NCI-H1694 (cell line): Measurements from ENCODE around the gene FANCC.

ENCODE experiments used
- DNase-seq: peaks from one replicate; lab custom pipeline; 2025; lab: John Stamatoyannopoulos, UW

FANCC gene

DNA sequence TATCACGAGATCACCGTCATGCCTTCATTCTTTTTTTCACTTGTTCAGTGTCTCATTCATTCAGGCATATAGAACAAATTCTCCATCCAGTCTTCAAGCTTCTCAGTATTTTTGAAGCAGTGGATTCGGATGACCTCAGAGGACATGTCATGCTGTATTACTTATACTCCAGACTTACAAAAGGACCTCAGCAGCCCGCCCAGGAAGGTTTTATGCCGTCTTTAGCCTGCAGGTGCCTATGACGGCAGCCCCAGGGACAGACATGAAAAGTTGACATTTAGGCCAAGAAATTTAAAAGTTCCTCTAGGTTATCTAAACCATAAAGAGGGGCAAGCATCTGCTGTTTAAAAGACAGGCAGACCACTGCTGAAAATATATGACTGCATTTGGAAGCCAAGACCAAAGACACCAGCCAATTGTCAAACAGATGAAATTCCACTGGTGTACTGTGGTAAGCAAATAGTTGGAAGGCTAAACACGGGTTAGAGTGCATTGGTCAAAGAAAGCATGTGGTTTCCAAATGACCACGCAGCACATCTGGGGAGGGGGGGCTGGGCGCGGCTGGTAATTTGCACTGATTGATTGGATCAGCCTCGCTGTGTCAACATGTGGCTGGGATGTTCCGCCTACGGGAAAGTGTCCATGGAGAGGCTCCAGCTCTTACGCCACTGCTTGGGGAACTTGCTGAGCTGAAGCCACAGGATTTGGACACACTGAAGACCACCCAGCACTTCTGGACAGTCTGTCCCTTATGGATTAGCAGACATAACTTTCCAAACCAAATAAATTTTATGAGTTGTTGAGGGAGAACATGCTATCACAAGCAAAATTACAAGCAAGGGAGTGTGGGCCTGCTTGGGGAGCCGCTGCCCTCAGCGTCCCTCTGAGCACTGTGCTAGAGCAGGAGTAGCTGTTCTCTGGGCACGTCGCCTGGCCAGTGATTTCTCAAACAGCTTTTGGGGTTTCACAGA lies 173.6 kb downstream of the FANCC start:
- DNase-seq: no peak

DNA sequence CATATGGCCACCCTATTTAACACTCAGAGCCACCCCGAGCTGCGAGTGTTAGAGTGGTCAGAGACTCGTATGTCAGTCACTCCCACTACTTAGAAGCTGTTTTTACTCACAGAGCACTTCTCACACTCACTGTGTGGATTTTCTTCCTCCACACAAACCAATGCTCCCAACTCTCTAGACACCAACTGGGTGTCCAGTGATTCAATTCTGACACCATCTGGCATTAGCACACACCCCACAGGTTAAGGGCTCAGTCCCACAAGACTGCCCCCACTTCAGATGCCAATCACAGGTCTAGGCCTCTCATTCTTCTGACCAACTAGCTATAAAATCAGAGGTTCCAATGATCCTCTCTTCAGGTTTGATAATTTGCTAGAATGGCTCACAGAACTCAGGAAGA lies 174.8 kb downstream of the FANCC start:
- DNase-seq: no peak

DNA sequence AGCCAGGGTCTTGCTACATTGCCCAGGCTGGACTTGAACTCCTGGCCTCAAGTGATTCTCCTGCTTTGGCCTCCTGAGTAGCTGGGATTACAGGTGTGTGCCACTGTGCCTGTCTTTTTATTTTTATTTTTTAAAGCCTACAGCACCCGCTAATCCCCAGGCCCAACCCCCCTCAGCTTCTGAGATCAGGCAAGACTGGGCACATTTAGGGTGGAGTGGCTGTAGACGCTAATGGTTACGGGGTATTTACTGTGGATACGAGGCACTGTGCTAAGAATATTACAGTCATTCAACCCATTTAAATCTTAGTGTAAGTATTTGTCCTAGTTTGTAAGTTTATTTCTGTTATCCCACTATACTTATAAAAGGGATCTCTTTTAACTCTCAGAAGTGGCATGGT lies 175.2 kb downstream of the FANCC start:
- DNase-seq: no peak

DNA sequence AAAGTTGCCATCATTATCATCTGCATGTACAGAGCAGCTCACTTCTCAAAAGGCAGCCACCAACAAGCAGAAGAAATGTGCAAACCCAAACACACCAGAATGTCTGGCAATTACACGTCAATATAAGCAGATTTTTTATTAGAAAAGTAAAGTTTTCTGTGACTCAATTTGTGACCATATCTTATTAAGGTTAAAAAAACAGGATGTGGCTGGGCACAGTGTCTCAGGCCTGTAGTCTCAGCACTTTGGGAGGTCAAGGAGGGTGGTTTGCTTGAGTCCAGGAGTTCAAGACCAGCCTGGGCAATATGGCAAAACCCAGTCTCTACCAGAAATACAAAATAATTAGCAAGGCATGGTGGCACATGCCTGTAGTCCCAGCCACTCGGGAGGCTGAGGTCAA lies 176.7 kb downstream of the FANCC start:
- DNase-seq: no peak

DNA sequence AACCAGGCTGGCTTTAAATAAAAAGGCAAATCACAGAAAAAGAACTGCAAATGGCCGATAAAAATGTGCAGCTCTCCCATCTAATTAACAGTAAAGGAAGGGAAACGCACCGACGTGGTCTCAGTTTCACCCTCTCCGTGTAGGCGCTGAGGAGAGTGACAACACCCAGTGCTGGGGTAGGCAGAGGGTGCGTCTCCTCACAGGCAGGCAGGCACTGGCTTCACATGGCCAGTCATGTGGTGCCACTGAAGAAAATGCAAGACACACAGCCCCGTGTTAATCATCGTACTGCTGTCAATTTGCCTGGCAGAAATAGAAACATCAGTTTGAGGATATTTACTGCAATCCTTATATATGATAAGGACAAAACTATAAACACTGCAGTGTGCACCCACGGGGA lies 178.4 kb downstream of the FANCC start:
- DNase-seq: no peak

DNA sequence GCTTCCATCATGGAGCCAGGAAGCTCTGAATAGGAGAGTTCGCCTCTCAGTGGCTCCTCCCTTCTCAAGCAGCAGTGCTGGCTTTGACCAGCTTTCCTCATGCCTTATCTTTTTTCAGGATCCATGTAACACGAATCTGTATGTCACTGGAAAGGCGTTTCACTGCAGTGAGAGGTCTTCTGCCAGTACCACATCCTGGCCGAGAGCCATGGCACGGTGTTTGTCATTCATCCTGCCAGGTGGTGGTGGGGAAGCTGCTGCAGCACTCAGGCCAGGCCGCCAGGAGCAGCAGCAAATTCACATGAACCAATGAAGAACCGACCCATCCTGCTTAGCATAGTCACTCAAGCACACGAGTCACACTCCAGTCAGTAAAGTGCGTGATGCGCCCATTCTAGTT lies 179.0 kb downstream of the FANCC start:
- DNase-seq: peak; percentile 67

DNA sequence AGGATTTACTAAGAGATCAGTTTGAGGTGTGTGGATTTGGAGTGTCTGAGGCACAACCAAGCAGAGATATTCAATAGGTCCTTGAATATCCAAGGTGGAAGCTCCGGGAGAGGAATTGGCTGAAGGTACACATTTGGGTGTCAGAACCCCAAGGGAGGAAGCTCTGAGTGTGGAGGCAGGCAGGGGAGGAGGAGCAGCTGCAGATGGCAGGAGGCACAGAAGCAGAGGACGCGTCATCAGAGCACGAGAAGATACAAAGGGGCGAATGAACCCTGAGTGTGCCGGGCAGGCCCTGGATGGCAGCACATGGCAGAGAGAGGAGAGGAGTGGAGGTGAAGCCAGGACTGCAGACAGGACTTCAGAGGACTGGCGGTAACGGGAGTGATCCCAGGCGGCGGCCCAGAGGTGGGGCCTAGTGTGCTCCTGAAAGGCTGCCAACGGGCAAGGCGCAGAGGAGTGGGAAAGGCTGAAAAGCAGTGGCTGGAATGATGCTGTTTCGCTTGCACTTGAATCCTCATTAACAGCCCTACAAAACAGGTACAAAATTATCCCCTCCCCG lies 179.8 kb downstream of the FANCC start:
- no peak for DNase-seq

DNA sequence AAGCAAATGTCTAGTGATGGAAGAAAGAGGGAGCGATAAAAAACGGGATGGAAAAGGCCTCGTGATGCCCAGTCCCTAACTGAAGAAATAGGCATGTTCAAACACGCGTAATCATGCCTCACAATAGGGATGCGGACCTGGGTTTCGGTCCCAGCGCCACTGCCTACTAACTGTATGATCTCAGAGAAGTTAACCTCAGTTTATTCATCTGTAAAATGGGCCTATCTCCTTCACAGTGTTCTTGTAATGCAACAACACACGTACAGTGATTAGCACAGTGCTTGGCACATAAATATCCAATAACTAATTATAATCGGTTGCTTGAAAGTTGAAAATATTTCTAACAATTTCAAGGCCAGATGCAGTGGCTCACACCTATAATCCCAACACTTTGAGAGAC lies 181.8 kb downstream of the FANCC start:
- DNase-seq: no peak

DNA sequence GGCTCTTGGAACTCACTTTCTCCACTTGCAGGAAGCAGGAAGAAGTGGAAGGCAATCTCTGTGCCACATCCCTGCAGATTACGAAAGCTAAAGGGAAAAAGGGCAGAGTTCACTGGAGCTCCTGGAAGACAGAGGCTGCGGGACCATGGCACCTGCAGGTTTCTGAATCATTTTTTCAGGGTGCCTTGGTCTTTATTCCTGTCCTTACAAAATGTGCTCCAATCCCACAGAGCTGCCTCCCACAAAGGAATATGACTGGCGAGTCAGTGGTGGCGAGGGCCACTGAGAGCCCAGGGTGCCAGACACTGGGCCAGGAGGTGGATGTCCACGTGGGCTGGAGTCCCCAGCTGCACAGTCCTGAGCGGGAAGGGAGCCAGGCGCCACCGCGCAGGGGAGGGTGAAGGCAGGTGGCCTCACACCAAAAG lies 183.0 kb downstream of the FANCC start:
- DNase-seq: no peak

DNA sequence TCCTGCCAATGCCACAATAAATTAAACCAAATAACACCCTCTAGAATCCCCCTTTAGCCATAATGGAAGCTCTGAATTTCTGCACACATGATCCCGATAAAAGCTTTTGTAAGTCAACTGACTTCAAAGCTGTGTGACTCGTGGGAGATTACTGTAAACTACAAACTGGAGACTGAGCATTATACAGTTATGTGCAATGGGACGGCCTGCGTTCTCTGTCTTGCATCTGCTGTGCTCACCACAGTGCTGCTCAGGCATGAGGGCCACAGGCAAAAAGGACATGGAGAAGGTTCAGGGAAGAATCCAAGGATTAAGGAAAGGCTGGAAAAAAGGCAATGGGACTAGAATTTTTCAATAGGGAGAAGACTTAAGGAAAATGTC lies 184.2 kb downstream of the FANCC start:
- DNase-seq: no peak

DNA sequence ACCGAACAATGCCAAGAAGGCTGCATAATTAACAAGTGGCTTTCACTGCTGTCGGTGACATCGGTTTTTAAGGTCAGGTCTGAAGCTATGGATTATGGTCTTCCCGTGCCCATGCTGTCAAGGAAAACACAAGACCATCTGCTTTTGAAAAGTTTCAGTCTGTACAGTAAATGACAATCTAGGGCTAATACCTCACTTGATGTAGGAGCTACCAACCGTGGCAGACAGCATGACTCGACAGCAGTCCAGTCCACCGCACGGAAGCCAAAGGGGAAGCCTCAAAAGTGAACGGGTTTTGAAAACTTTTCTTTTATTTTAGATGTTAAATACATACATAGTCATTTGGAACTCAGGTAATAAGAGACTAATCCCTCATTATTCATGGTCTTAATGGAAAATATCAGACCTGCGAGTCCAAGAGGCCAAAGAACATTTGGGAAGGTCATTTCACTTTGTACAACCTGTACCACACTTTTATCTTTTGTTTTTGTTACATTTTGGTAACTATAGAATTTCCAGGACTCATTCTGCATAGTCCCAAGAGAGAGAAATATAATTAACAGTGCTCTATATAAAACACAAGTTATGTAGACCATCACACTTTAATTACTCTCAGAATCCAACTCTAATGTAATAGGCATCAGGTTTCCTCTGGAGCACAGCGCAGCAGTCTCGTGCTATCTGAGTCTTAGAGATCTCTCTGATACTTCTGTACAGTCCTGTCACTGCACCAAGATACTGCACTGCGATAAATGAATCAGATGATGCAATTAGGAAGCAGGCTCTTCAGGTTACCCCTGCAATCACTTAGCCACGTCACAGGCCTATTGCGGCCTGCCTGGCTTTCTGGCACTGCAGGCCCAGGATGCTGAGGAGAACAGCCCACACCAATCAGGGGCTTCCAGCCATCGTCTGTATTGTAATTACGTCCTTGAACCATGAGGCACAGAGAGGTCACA lies 184.9 kb downstream of the FANCC start:
- no peak for DNase-seq

DNA sequence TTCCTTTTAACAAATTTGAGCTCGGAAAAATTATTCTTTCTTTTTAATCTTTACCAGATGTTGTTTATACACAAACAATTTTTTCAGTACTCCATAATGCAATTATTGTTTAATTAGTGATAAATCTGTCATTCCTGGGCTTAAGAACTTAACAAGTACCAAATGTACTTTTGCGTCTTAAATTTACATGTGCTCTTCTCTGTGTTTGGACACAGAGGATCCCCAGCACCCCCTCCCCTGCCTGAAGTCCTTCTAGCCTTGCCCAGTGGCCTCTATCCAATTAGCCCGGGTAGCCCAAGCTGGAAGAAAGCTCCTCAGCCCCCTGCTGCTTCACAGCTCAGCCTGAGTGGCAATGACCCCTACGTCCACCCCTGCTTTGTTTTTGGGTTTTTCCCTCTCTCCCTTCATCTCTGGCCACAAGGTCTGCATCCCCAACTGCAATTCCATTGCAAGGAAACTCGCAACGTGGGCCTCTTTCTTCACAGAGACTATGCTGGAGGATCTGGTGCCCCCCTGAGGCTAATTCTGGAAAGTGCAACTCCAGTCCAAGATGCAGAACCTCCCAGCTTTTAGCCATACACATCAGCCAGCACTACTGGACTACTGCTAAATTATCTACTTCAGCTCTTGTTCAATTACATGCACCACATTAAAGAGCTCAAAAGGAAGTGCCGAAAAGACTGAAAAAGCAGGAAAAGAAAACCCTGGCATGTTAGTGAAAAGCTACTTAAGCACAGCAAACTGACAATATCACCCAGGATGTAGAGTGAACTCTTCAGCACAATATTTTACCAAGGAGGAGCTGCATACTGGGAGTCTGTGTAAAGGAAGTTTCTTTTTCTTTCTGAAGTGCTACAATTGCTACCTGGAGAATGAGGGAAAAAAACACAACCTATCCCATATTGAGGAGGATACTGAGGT lies 186.2 kb downstream of the FANCC start:
- DNase-seq: peak; percentile 35

DNA sequence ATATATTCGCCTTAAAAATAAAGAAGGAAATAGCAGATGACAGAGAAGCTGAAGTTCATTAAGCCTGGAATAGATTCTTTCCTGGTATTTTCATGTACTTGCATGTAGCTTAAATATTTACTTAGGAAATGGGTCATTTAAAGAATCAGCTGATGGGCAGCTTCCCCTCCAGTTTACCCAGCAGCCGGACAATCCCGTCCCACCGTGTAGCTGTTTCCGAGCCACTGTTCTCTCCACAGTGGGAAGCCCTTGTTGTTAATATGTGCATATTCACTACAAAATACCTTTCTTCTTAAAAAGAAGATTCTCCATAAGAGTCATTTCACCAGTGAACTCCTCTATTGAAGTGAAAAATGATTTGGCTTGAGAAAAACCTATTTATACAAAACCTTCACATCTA lies 187.0 kb downstream of the FANCC start:
- DNase-seq: no peak

DNA sequence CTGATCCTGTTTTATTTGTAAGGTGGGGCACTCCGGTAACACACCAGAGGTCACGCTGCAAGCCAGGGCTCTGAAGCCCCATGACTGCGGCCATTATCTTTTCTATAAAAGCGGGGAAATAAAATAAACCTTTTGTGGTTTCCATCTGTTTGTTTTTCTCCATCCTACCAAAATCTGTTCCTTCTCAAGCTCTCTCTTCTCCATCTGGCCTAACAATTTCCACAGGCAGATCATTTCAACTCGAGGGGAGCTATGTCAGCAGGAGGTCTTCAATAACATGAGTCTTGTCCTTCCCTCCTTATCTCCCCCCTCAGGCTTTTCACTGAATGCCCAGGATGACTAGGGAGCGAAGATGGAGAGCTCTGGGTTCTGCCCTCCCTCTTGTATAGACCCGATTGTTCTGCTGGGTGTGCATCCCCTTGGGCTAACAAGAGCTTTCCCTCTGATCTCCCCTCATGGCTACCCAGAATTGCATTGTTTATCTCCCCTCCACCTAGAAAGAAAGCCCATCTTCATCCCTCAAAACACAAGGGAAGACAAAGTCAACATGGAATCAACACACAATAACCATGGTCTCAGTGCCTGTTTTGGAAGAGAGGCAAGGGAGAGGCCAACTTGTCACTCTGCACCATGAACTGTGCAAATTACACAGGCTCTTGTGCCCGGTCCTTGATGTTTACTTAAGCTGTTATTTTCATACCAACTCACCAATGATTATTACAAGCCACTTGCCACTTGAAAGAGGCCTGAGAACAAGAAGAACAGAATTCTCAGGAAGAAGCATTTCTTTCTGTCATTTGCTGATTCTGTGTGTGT lies 187.8 kb downstream of the FANCC start:
- DNase-seq: peak; percentile 22

DNA sequence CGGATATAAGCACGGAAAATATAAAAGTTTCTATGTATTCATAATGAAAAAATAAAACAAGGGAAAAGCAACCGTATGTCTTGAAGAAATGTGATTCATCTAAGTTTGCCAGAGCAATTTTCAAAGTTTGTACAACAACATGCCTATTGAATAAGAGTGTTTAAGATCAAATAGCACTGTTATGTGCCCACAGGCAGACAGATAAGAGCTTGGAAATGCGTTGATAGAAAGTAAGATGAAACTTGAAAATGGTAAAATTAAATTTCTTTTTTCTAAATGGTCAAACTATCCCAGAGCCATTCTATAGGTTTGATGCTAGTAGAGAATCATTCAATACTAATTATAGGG lies 189.4 kb downstream of the FANCC start:
- no peak for DNase-seq

DNA sequence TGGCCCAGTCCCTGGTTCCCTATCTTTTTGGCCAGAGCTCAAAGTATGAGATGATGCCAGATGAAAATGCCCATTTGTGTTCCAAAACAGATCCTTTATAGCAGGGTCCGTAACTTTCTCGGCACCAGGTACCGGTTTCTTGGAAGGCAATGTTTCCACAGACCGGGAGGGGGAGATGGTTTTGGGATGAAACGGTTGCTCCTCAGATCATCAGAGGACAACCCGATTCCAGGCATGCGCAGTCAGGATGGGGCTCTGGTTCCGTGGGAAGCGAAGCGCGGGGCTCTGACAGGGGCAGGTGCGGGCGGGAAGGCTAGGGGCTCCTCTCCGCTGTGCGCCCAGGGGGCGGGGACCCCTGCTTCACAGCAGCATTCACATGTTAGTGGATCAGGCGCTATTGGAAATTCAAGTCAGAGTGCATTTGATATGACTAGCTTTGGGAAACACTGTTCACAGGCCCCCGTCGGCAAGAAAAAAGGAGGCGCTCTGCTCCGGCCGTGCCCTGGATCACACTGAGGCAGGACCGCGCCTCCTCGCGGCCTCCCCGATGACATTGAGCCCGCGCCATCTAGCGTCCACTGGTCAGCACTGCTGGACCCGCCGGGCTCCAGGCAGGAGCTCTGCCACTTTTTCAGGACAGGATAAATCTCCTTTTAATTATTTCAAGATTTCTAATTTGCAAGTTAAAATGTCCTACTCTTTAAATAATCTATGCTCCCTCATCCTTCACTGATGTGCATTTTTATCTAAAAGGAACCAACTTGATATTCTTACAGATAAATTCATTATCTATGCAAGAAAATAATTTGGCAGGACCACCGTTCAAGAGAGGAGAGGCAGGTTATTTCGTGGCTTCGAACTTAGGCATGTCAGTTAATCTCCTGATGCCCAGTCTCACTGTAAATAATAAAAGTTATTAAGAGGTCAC lies 190.0 kb downstream of the FANCC start:
- DNase-seq: no peak

DNA sequence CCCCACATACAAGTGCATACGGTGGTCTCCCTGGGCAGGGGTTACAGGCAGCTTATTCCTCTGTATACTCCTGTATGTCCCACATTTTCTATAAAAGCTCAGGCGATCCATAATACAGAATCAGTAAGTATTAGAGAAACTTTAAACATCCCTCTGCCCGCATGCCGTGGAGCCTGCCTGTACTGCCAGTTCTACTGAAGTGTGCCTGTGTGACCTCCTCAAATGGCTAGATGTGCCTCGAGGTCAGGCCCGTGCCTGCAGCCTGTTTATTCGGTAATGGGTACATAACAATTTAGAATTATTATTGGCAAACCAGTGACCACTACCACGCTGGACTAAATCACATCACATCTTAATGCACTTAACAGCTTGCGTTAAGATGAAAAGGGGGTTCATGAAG lies 190.8 kb downstream of the FANCC start:
- DNase-seq: no peak

DNA sequence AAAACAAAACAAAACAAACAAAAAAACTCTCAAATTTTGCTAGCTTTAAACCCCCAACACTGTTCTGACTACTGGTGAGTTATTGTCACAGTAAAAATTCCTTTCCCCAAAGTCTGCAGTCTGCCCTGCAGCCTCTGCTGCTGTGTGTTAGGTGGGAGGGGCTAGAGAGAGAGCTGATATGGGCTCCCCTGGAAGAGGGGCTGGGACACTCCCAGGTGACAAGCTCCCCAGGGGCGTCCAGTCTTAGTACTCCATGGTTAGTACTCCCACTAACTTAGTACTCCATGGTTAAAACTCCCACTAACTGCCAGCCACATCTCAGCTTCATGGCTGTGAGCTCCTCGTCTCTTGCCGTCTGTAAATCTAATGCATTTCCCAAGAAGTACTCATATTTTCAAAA lies 191.9 kb downstream of the FANCC start:
- DNase-seq: no peak

DNA sequence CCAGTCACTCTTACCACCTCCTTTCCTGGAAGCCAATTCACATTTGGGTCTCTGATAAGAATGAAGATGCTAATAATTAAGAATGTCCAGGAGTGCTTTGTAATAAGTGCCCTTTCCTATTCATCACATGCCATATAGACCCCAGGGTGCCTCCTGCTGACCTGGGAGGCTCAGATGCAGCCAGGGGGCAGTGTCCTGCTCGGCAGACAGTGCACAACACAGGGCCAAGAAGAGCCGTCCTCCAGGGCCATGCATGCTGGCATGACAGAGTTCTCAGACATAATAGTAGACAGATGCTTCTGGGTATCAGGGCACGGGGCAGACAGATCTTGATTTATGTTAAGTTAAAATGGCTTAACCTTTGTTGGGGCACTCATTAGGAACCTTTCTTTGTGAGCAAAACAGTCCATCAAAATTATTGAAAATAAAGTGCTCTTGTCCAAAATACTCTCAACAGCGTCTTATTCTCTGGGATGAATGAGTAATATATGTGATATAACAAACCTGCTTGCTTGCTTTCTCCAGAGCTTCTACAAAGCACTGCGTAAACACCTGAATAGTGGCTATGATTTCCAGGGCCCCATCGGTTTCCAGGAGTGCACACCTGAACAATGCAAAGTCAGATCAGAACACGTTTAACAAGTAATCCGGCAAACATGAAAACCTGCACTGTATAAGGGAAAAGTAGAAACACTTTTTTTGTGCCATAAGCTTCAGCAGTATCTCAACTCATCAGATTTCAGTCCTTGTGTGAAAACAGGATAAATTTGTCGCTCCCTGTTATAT lies 192.7 kb downstream of the FANCC start:
- no peak for DNase-seq
